HepG2 (cell line): ENCODE data around the gene CD19. TPM values are rescaled to one million over a fixed set of nuclear protein-coding genes. Genes with fewer than 3 reads are reported as not detected.

Source experiments
- AGO2 ChIP-seq: fragments of 200-400 bp; formaldehyde crosslinking; optimal IDR thresholded peaks from 2 replicates; pipeline ENCODE3; 2017; ENCODE audit warnings: mild to moderate bottlenecking, low read depth, low read length, moderate library complexity
- ATAD3A ChIP-seq: sonication (generic); formaldehyde crosslinking; IDR thresholded peaks from 2 replicates; pipeline ENCODE4 v1.4.0; 2020; ENCODE audit warnings: missing genetic modification reagents
- FIP1L1 ChIP-seq: fragments of 200-400 bp; formaldehyde crosslinking; IDR thresholded peaks from 2 replicates; pipeline ENCODE4 v1.6.1; 2018; ENCODE audit warnings: low read depth, mild to moderate bottlenecking, low read length, moderate library complexity, borderline replicate concordance; ENCODE audit not compliant: insufficient read depth
- HDAC2 ChIP-seq: sonication (generic); formaldehyde crosslinking; IDR thresholded peaks from 2 replicates; pipeline ENCODE4 v1.4.0; 2020; ENCODE audit warnings: missing genetic modification reagents
- HMGXB4 ChIP-seq, 2 experiments: sonication (generic) in 1 of 2; formaldehyde crosslinking in 1 of 2; IDR thresholded peaks; 2 replicates each; pipeline versions ENCODE4 v1.4.0 to v1.6.1; 2018 to 2020; ENCODE audit warnings: missing genetic modification reagents in 2 of 2, borderline replicate concordance in 1 of 2, low read depth in 1 of 2, mild to moderate bottlenecking in 1 of 2, missing biosample characterization in 1 of 2
- IKZF5 ChIP-seq: IDR thresholded peaks from 2 replicates; pipeline ENCODE4 v1.6.1; 2018; ENCODE audit warnings: missing genetic modification reagents, mild to moderate bottlenecking, missing compliant biosample characterization
- JUND ChIP-seq: sonication (generic); formaldehyde crosslinking; IDR thresholded peaks from 2 replicates; pipeline ENCODE4 v1.8.0; 2022; ENCODE audit warnings: mild to moderate bottlenecking, missing genetic modification reagents
- KDM5A ChIP-seq: fragments of 200-600 bp; sonication (generic); IDR thresholded peaks from 2 replicates; pipeline ENCODE4 v1.7.0; 2018; ENCODE audit warnings: antibody characterized with exemption, mild to moderate bottlenecking, low read length, borderline replicate concordance
- MAZ ChIP-seq, 2 experiments: sonication (generic) in 1 of 2; formaldehyde crosslinking in 1 of 2; IDR thresholded peaks; 2 replicates each; pipeline versions ENCODE4 v1.5.0 to v1.6.1; 2012 to 2020; ENCODE audit warnings: low read depth in 2 of 2, mild to moderate bottlenecking in 2 of 2, borderline replicate concordance in 1 of 2, improper control_type of control experiment in 1 of 2, low read length in 1 of 2, missing genetic modification reagents in 1 of 2, moderate library complexity in 1 of 2
- SRF ChIP-seq: IDR thresholded peaks from 2 replicates; pipeline ENCODE4 v1.6.1; 2011; ENCODE audit warnings: mild to moderate bottlenecking, low read depth, low read length, moderate library complexity
- SRSF1 ChIP-seq: fragments of 200-400 bp; formaldehyde crosslinking; optimal IDR thresholded peaks from 2 replicates; pipeline ENCODE3; 2017; ENCODE audit warnings: mild to moderate bottlenecking, low read depth, low read length, moderate library complexity
- TEF ChIP-seq: sonication (generic); formaldehyde crosslinking; IDR thresholded peaks from 2 replicates; pipeline ENCODE4 v1.5.0; 2020; ENCODE audit warnings: missing genetic modification reagents
- THAP7 ChIP-seq: sonication (generic); formaldehyde crosslinking; IDR thresholded peaks from 2 replicates; pipeline ENCODE4 v1.8.1; 2023; ENCODE audit warnings: mild to moderate bottlenecking, missing genetic modification reagents
- ZBTB14 ChIP-seq: sonication (generic); formaldehyde crosslinking; IDR thresholded peaks from 2 replicates; pipeline ENCODE4 v1.4.0; 2020; ENCODE audit warnings: missing genetic modification reagents
- ZBTB26 ChIP-seq: IDR thresholded peaks from 2 replicates; pipeline ENCODE4 v1.6.1; 2016; ENCODE audit warnings: missing compliant biosample characterization, missing genetic modification reagents, borderline replicate concordance
- ZNF224 ChIP-seq: sonication (generic); formaldehyde crosslinking; IDR thresholded peaks from 2 replicates; pipeline ENCODE4 v1.5.0; 2020; ENCODE audit warnings: mild to moderate bottlenecking, missing genetic modification reagents
- ZNF280B ChIP-seq: sonication (generic); formaldehyde crosslinking; IDR thresholded peaks from 2 replicates; pipeline ENCODE4 v1.5.0; 2020; ENCODE audit warnings: missing genetic modification reagents, mild to moderate bottlenecking, borderline replicate concordance
- ZNF775 ChIP-seq: sonication (generic); formaldehyde crosslinking; IDR thresholded peaks from 2 replicates; pipeline ENCODE4 v1.4.0; 2020; ENCODE audit warnings: missing genetic modification reagents, mild to moderate bottlenecking, moderate library complexity, borderline replicate concordance
- polyA plus RNA-seq, 8 experiments: library from polyadenylated mRNA; depleted of rRNA in 3 of 8; stranded (reverse) in 7 of 8; unstranded in 1 of 8; fragments of >200 nt; fragmentation: Illumina TruSeq in 4 of 8; extraction: Trizol in 4 of 8; gene quantifications; 2 replicates each; pipeline versions ENCODE4 v1.2.1 to v1.2.3, GENCODE V29; 2011 to 2016; ENCODE audit warnings: low read depth in 4 of 8, missing spikeins in 1 of 8, mixed read lengths in 1 of 8; ENCODE audit not compliant: insufficient read depth in 1 of 8
- total RNA-seq, 5 experiments: library from RNA; depleted of rRNA; stranded (reverse); fragments of >200 nt; fragmentation: Illumina TruSeq; extraction: Trizol; gene quantifications; 2 replicates each; pipeline ENCODE4 v1.2.3, GENCODE V29; 2016; ENCODE audit warnings: low read depth in 1 of 5

CD19 gene
- total and polyA plus RNA-seq, 2 of the 13 experiments (the other 11 are each of a cell fraction or from before 2014, with no cell fraction given) = 0.55 to 1.1 TPM

- TF ChIP-seq THAP7 (CRISPR knock-in tag) (no peak), KDM5A (peak; percentile 81), ATAD3A (CRISPR knock-in tag) (no peak), ZNF775 (CRISPR knock-in tag) (no peak), MAZ (IDR thresholded peaks at IDR 0.05; ENCODE audit: borderline replicate concordance, low read depth, low read length) (no peak), MAZ (CRISPR knock-in tag; IDR thresholded peaks at IDR 0.05; ENCODE audit: low read depth) (no peak; the same call in 1 of the 2 replicates), ZNF224 (CRISPR knock-in tag) (no peak; the same call in 1 of the 2 replicates), HDAC2 (CRISPR knock-in tag) (0 out of 2 replicates have a peak, but pooled peaks have one; percentile 18), JUND (CRISPR knock-in tag) (no peak), ZNF280B (0 out of 2 replicates have a peak, but pooled peaks have one; percentile 14), HMGXB4 (CRISPR knock-in tag; IDR thresholded peaks at IDR 0.05; ENCODE audit: borderline replicate concordance in 1 of 2, low read depth in 1 of 2) (peak; percentile 70 to 81; a peak in 3 of 4 replicates), FIP1L1 (no peak), ZBTB14 (no peak), IKZF5 (peak; percentile 29; the same call in 1 of the 2 replicates), AGO2 (peak; percentile 69), TEF (CRISPR knock-in tag) (no peak), ZBTB26 (no peak), SRSF1 (no peak), SRF (no peak)
These were observed 19.1 kb downstream of the CD19 start, which contains the start of gene NFATC2IP (continued) for GRCh38 chr16:28950648-28951409.
